Subcutaneous abdominal adipose tissue (tissue), 5 donors: Measurements from ENCODE around the gene TDG.

Source experiments
- H3K27ac ChIP-seq: one replicate; pipeline ENCODE4 v1.7.0; 2013; ENCODE audit warnings: low read depth, mild to moderate bottlenecking, inconsistent platforms, low read length, moderate library complexity
- H3K27me3 ChIP-seq, 5 donors: one replicate each; pipeline ENCODE4 v1.7.0; 2013; ENCODE audit warnings: low read length in 5 of 5, inconsistent platforms in 1 of 5; ENCODE audit not compliant: control insufficient read depth in 5 of 5, insufficient read depth in 4 of 5
- H3K36me3 ChIP-seq, 5 donors: one replicate each; pipeline ENCODE4 v1.7.0; 2013; ENCODE audit warnings: low read length in 5 of 5; ENCODE audit not compliant: control insufficient read depth in 5 of 5, insufficient read depth in 5 of 5
- H3K4me1 ChIP-seq, 5 donors: one replicate each; pipeline ENCODE4 v1.7.0; 2013; ENCODE audit warnings: low read length in 5 of 5, mild to moderate bottlenecking in 3 of 5, moderate library complexity in 1 of 5; ENCODE audit not compliant: control insufficient read depth in 5 of 5, insufficient read depth in 5 of 5
- H3K4me3 ChIP-seq, 5 donors: one replicate each; pipeline ENCODE4 v1.7.0; 2013; ENCODE audit warnings: low read length in 5 of 5, low read depth in 1 of 5
- H3K9ac ChIP-seq, 5 donors: one replicate each; pipeline ENCODE4 v1.7.0; 2013; ENCODE audit warnings: low read length in 5 of 5, mild to moderate bottlenecking in 4 of 5, moderate library complexity in 3 of 5
- H3K9me3 ChIP-seq, 5 donors: one replicate each; pipeline ENCODE4 v1.7.0; 2013; ENCODE audit warnings: low read length in 5 of 5; ENCODE audit not compliant: control insufficient read depth in 5 of 5
- donor health status: healthy.
- donor health status: healthy.
- donor health status: healthy.
- donor health status: healthy.
- donor health status: healthy.

TDG gene

DNA sequence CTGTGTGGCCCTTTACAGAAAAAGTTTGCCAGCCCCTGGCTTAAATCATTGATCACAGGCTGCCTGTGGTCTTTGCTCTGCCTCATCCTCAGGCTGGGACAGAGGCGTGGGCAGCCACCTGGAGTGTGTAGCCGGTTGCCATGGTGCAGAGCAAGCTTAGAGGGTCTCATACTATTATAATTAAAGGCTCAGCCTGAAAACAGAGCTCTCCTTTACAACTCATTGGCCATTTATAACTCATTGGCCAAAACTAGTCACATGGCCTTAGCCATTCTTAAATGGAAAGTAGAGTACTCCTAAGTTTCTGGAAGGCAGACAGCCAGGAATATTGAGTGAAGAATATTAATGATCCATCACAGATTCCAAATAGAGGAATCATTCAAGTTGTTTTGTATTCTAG lies 32.4 kb upstream of the TDG start:
- peaks cover 31 to 54% (median 42%) of the 10 kb centered on the region in 5 donors for H3K36me3 ChIP-seq
- no peak overlapping the region for H3K9ac ChIP-seq
- no peaks in the 10 kb centered on the region for H3K27me3 ChIP-seq
- H3K4me1 ChIP-seq, result peaks cover 9 to 71% (median 63%) of the 10 kb centered on the region in 5 donors
- H3K9me3 ChIP-seq, result no peaks in the 10 kb centered on the region
- peak overlapping the region in 1 of 5 donors; percentile 94 for H3K4me3 ChIP-seq
- peak overlapping the region; percentile 95 for H3K27ac ChIP-seq

DNA sequence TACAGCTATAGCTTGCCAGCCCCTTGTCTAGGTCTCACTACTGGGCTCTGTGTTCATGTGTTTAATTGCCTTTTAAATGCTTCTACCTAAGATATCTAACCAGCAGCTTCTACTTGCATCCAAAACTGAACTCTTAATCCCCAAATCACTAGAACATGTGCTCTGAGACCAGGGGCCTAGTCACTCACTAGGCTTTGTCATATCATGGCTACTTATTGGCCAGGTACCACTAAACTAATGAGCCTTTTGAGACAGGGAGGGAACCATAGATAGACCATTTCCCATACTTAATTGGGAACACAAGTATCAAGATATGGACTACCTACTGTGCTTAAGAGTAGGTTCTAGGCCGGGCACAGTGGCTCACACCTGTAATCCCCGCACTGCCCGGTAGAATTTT lies 29.0 kb upstream of the TDG start:
- no peaks in the 10 kb centered on the region for H3K27me3 ChIP-seq
- no peak overlapping the region for H3K4me3 ChIP-seq
- no peaks in the 10 kb centered on the region for H3K9me3 ChIP-seq
- peaks cover 62 to 87% (median 74%) of the 10 kb centered on the region in 5 donors for H3K36me3 ChIP-seq
- no peak overlapping the region for H3K27ac ChIP-seq
- no peak overlapping the region for H3K9ac ChIP-seq
- H3K4me1 ChIP-seq, result peaks cover 6 to 47% (median 38%) of the 10 kb centered on the region in 5 donors

DNA sequence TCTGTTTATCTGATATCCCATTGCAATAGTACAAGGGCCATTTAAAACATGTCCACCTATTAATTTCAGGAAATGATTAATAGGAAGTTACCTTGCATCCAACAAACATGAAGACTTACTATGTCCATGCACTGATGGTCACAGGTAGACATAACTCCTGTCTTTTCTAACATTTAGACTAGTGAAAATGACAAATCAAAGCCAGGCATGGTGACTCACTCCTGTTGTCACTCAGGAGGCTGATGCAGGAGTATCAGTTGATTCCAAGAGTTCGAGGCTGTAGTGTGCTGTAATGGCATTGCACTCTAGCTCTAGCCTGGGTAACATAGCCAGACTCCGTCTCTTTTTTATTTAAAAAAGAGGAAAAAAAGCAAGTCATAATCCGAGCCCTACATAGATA lies 20.7 kb upstream of the TDG start:
- Histone ChIP-seq H3K27me3 (no peaks in the 10 kb centered on the region), H3K9me3 (no peaks in the 10 kb centered on the region), H3K4me3 (no peak overlapping the region), H3K27ac (no peak overlapping the region), H3K9ac (no peak overlapping the region), H3K4me1 (no peaks in the 10 kb centered on the region), H3K36me3 (peaks cover 79 to 96% (median 92%) of the 10 kb centered on the region in 5 donors)

DNA sequence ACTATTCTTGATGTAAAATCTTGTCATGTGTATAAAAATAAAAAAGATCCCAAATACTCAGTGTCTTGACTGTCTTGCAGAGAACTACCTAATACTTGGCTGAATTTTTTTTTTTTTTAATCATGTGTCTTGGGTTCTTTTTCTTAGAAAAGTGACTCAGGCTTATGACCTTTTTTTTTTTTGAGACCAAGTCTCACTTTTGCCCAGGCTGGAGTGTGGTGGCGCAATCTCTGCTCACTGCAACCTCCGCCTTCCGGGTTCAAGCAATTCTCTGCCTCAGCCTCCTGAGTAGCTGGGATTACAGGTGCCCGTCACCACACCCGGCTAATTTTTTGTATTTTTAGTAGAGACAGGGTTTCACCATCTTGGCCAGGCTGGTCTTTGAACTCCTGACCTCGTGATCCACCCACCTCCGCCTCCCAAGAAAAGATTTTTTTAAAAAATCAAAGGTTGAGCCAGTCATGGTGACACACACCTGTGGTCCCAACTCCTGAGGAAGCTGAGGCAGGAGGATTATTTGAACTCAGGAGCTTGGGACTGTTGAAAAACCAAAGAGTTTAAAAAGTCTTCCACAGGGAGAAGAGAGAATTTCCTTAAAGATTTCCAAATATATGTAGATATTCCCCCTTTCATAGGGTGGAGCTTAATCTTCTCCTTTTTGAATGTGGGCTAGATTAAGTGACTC lies 17.7 kb upstream of the TDG start:
- H3K27ac ChIP-seq, result no peak overlapping the region
- no peak overlapping the region for H3K9ac ChIP-seq
- H3K4me3 ChIP-seq, result no peak overlapping the region
- H3K27me3 ChIP-seq, result no peaks in the 10 kb centered on the region
- H3K4me1 ChIP-seq, result no peaks in the 10 kb centered on the region
- no peaks in the 10 kb centered on the region for H3K9me3 ChIP-seq
- peaks cover 69 to 96% (median 91%) of the 10 kb centered on the region in 5 donors for H3K36me3 ChIP-seq

DNA sequence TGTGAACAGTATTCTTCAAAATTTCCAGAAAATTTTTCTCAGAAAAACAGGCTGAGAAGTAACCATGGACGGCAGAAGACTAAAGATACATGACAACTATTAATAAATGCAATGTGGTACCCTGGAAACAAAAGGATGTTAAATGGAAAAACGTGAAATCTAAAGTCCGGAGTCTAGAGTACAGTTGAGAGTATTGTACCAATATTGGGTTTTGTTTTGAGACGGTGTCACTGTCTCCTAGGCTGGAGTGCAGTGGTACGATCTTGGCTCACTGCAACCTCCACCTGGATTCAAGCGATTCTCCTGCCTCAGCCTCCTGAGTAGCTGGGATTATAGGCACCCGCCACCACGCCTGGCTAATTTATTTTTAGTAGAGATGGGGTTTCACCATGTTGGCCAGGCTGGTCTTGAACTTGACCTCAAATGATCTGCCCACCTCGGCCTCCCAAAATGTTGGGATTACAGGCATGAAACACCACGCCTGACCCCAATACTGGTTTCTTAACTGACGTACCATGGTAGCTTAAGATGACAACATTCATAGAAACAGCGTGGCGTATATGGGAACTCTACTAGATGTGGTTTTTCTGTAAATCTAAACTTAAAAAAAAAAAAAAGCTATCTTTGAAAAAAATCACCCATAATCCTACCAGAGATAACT lies 16.8 kb upstream of the TDG start:
- Histone ChIP-seq H3K27me3 (no peaks in the 10 kb centered on the region), H3K4me1 (no peaks in the 10 kb centered on the region), H3K27ac (no peak overlapping the region), H3K9ac (no peak overlapping the region), H3K9me3 (no peaks in the 10 kb centered on the region), H3K36me3 (peaks cover 69 to 96% (median 91%) of the 10 kb centered on the region in 5 donors), H3K4me3 (no peak overlapping the region)

DNA sequence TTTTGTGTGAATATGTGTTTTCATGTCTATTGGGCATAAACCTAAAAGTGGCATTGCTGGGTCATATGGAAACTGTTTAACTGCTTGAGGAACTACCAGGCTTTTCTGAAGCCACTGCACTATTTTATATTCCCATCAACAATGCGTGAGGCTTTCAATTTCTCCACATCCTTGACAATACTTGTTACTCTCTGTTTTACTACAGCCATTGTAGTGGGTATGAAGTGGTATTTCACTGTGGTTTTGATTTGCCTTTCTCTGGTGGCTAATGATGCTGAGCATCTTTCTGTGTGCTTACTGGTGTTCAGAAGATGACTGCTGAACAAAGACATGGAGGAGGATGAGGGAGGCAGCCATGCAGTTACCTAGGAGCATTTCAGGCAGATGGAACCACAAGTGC lies 13.2 kb upstream of the TDG start:
- Histone ChIP-seq H3K36me3 (peaks cover 43 to 68% (median 61%) of the 10 kb centered on the region in 5 donors), H3K4me1 (peaks cover 0 to 17% (median 16%) of the 10 kb centered on the region in 5 donors), H3K27me3 (no peaks in the 10 kb centered on the region), H3K9ac (no peak overlapping the region), H3K4me3 (no peak overlapping the region), H3K27ac (no peak overlapping the region), H3K9me3 (no peaks in the 10 kb centered on the region)

DNA sequence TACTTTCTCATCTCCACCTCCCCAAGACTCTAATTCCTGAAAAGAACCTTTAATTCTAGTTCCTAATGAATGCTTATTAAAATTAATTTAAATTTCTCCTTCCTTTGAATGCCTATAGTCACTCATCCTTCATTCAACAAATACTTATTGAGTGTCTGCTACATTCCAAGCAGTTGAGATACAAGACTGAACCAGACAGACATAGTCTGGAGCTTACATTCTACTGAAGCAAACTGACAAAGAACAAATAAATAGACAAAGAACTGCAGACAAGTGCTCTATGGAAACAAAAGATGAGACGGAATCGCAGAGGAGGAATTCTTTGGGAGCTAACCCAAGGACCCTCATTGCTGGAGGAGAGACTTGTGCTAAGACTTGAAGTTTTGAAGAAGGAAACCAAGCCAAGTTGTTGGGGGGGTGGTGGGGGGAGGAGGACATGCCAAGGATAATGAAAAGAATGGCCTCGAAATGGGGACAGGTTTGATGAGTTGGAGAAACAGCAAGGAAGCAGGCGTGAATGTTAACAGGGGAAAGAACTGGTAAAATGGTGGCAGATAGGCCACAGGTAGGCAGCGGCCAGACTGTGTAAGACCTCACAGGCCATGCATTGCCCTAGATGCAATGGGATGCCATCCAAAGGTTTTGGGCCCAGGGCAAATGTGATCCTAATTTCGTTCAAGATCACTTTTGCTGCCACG lies 9.7 kb upstream of the TDG start:
- no peaks in the 10 kb centered on the region for H3K27me3 ChIP-seq
- peaks cover 0 to 20% (median 19%) of the 10 kb centered on the region in 5 donors for H3K4me1 ChIP-seq
- peaks cover 25 to 37% (median 34%) of the 10 kb centered on the region in 5 donors for H3K36me3 ChIP-seq
- H3K9ac ChIP-seq, result peak overlapping the region; percentile 56 to 94 (median 90)
- H3K27ac ChIP-seq, result peak overlapping the region; percentile 87
- H3K4me3 ChIP-seq, result peak overlapping the region; percentile 90 to 95 (median 93)
- H3K9me3 ChIP-seq, result no peaks in the 10 kb centered on the region

DNA sequence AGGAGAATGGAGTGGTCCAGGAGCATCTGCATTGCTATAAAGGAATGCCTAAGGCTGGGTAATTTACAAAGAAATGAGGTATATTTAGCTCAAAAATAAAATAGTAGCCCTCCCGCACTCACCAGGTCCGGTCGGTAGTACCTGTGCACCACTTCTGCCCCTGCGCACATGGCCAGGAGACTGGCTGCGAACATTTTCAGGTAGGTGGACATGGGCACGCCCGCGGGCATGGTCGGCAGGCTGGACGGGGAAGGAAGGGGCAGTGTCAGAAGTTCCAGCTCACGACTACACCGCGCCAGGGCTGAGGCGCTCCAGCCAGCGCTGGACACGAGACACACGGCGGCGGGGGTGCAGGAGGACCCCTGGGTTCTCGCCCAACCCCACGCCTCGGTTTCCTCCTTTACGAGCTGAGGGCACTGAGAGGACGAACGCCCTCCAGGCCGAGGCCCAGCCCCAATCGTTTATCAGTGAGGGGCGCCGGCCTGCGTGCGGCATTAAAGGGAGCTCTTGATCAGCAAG lies 9.1 kb upstream of the TDG start:
- peaks cover 0 to 20% (median 19%) of the 10 kb centered on the region in 5 donors for H3K4me1 ChIP-seq
- H3K9me3 ChIP-seq, result no peaks in the 10 kb centered on the region
- H3K27me3 ChIP-seq, result no peaks in the 10 kb centered on the region
- H3K27ac ChIP-seq, result peak overlapping the region; percentile 87
- peak overlapping the region; percentile 90 to 95 (median 93) for H3K4me3 ChIP-seq
- peaks cover 22 to 32% (median 29%) of the 10 kb centered on the region in 5 donors for H3K36me3 ChIP-seq
- peak overlapping the region; percentile 56 to 94 (median 90) for H3K9ac ChIP-seq

DNA sequence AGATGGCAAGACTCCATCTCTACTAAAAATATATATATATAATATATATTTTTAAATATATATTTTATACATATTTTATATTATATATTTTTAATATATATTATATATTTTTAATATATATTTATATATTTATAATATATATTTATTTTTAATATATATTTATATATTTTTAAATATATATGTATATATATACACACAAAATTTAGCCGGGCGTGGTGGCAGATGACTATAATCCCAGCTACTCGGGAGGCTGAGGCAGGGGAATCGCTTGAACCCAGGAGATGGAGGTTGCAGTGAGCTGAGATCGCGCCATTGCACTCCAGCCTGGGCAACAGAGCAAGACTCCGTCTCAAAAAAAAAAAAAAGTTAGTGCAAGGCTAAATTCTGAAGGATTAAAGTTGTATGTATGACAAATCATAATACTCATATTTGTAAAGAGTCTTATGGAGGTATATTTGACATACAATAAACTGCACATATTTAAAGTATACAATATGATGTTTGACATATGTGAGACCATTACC lies 7.7 kb upstream of the TDG start:
- Histone ChIP-seq H3K36me3 (peaks cover 9 to 19% (median 16%) of the 10 kb centered on the region in 5 donors), H3K9me3 (no peaks in the 10 kb centered on the region), H3K27me3 (no peaks in the 10 kb centered on the region), H3K4me3 (peak overlapping the region in 2 of 5 donors; percentile 92 to 95), H3K27ac (peak overlapping the region; percentile 87), H3K9ac (peak overlapping the region in 1 of 5 donors; percentile 90), H3K4me1 (peaks cover 0 to 20% (median 19%) of the 10 kb centered on the region in 5 donors)
